Right lobe of liver (tissue), 4 donors: Measurements from ENCODE around the gene INTS3.

Source experiments
- CTCF ChIP-seq, 4 donors: fragments of 200-600 bp in 3 of 4; fragments of 450-650 bp in 1 of 4; IDR thresholded peaks; one replicate each; pipeline versions ENCODE4 v1.5.1 to v1.8.0; 2016 to 2022; ENCODE audit warnings: antibody characterized with exemption in 4 of 4, mild to moderate bottlenecking in 2 of 4
- POLR2A ChIP-seq: fragments of 450-650 bp; IDR thresholded peaks from one replicate; pipeline ENCODE4 v1.6.1; 2017; ENCODE audit warnings: antibody characterized with exemption, mild to moderate bottlenecking
- donor health status: DM: no; HTN: no; CAD: no.
- donor health status: DM: no; HTN: no; CAD: no.
- donor health status: DM: no; HTN: yes; CAD: no.

GRCh38 chr1:153717330-153717729, 10.5 kb upstream of the INTS3 start:
- TF ChIP-seq CTCF (IDR thresholded peaks at IDR 0.05), result no peak
- no peak for TF ChIP-seq POLR2A
